ENCODE measurements around the gene NEURL1B.

The NEURL1B gene

GRCh38 chr5:172632346-172633092, 8.5 kb upstream of the NEURL1B start:
- no peak for DNase-seq (ENCODE audit: low read depth in 1 of 2, low spot score in 1 of 2)

- no peak for DNase-seq (ENCODE audit: low read depth in 1 of 2, low spot score in 1 of 2)
Measured at GRCh38 chr5:172633403-172633970, 7.6 kb upstream of the NEURL1B start.

- DNase-seq (ENCODE audit: low read depth in 1 of 2, low spot score in 1 of 2): no peak
Measured at GRCh38 chr5:172634106-172634899, 6.8 kb upstream of the NEURL1B start.

- no peak for DNase-seq (ENCODE audit: low read depth in 1 of 2, low spot score in 1 of 2)
Measured at GRCh38 chr5:172635038-172635437, 6.0 kb upstream of the NEURL1B start.

- no peak for DNase-seq (ENCODE audit: low read depth in 1 of 2, low spot score in 1 of 2)
Measured at GRCh38 chr5:172636279-172637050, 4.6 kb upstream of the NEURL1B start.

GRCh38 chr5:172637110-172637580, 3.9 kb upstream of the NEURL1B start:
- DNase-seq (ENCODE audit: low read depth in 1 of 2, low spot score in 1 of 2): no peak

- no peak for DNase-seq (ENCODE audit: low read depth in 1 of 2, low spot score in 1 of 2)
Measured at GRCh38 chr5:172637740-172638139, 3.3 kb upstream of the NEURL1B start.

- DNase-seq (ENCODE audit: low read depth in 1 of 2, low spot score in 1 of 2): no peak
Measured at GRCh38 chr5:172638209-172638768, 2.8 kb upstream of the NEURL1B start.

GRCh38 chr5:172640139-172640538, 924 bp upstream of the NEURL1B start:
- no peak for DNase-seq (ENCODE audit: low read depth in 1 of 2, low spot score in 1 of 2)

- no peak for DNase-seq (ENCODE audit: low read depth in 1 of 2, low spot score in 1 of 2)
Measured at GRCh38 chr5:172641359-172642050, 442 bp downstream of the NEURL1B start.

- DNase-seq (ENCODE audit: low read depth in 1 of 2, low spot score in 1 of 2): no peak
Measured at GRCh38 chr5:172642051-172642409, 967 bp downstream of the NEURL1B start.

GRCh38 chr5:172642486-172642885, 1.4 kb downstream of the NEURL1B start:
- no peak for DNase-seq (ENCODE audit: low read depth in 1 of 2, low spot score in 1 of 2)

- no peak for DNase-seq (ENCODE audit: low read depth in 1 of 2, low spot score in 1 of 2)
Measured at GRCh38 chr5:172642926-172643871, 2.1 kb downstream of the NEURL1B start.

- no peak for DNase-seq (ENCODE audit: low read depth in 1 of 2, low spot score in 1 of 2)
Measured at GRCh38 chr5:172644266-172644665, 3.2 kb downstream of the NEURL1B start.

- DNase-seq (ENCODE audit: low read depth in 1 of 2, low spot score in 1 of 2): no peak
Measured at GRCh38 chr5:172644711-172645110, 3.6 kb downstream of the NEURL1B start.

GRCh38 chr5:172645271-172646055, 4.4 kb downstream of the NEURL1B start:
- no peak for DNase-seq (ENCODE audit: low read depth in 1 of 2, low spot score in 1 of 2)

GRCh38 chr5:172646716-172647285, 5.7 kb downstream of the NEURL1B start:
- no peak for DNase-seq (ENCODE audit: low read depth in 1 of 2, low spot score in 1 of 2)

- no peak for DNase-seq (ENCODE audit: low read depth in 1 of 2, low spot score in 1 of 2)
Measured at GRCh38 chr5:172647352-172648012, 6.4 kb downstream of the NEURL1B start.

Measured in activated CD4-positive, alpha-beta T cell treated with anti-CD3 and anti-CD28 coated beads, Interleukin-2, amount 50 U/mL, for 24 hours (primary cell).